Activated CD8-positive, alpha-beta memory T cell treated with anti-CD3 and anti-CD28 coated beads, Interleukin-2, amount 50 U/mL, for 1 hour (primary cell): Measurements from ENCODE around the gene PKMYT1.
"Not testable (repeated sequence)": the region's sequence is repeated elsewhere in the genome, so short reads cannot be mapped to it uniquely, and the experiment has no call there.

Experiments used
- DNase-seq: peaks from one replicate; pipeline ENCODE4 v3.0.0-alpha.2; 2020; ENCODE audit errors: extremely low read depth

Gene PKMYT1

GRCh38 chr16:2960183-2961010 is 19.8 kb downstream of the PKMYT1 start:
- DNase-seq: no peak

GRCh38 chr16:2959206-2959605 is 21.0 kb downstream of the PKMYT1 start:
- no peak for DNase-seq

GRCh38 chr16:2956579-2956956 is 23.7 kb downstream of the PKMYT1 start:
- no peak for DNase-seq

GRCh38 chr16:2955779-2956578 is 24.3 kb downstream of the PKMYT1 start:
- no peak for DNase-seq

- no peak for DNase-seq
Measured at GRCh38 chr16:2955438-2955778, 24.8 kb downstream of the PKMYT1 start.

GRCh38 chr16:2954656-2955381 is 25.4 kb downstream of the PKMYT1 start:
- DNase-seq: no peak

GRCh38 chr16:2953706-2954627 is 26.3 kb downstream of the PKMYT1 start:
- no peak for DNase-seq

- DNase-seq: no peak
Measured at GRCh38 chr16:2952679-2953078, 27.6 kb downstream of the PKMYT1 start.

- DNase-seq: no peak
Measured at GRCh38 chr16:2950773-2951172, 29.5 kb downstream of the PKMYT1 start.

- DNase-seq: no peak
Measured at GRCh38 chr16:2950353-2950724, 29.9 kb downstream of the PKMYT1 start.

GRCh38 chr16:2949705-2950352 is 30.4 kb downstream of the PKMYT1 start:
- no peak for DNase-seq

GRCh38 chr16:2948807-2949704 is 31.2 kb downstream of the PKMYT1 start:
- DNase-seq: no peak

GRCh38 chr16:2946649-2947048 is 33.6 kb downstream of the PKMYT1 start:
- no peak for DNase-seq

GRCh38 chr16:2943716-2944115 is 36.5 kb downstream of the PKMYT1 start:
- not testable (repeated sequence) for DNase-seq

GRCh38 chr16:2942045-2942444 is 38.2 kb downstream of the PKMYT1 start:
- no peak for DNase-seq

GRCh38 chr16:2939968-2940367 is 40.3 kb downstream of the PKMYT1 start:
- no peak for DNase-seq

GRCh38 chr16:2938206-2938605 is 42.0 kb downstream of the PKMYT1 start:
- DNase-seq: no peak

- no peak for DNase-seq
Measured at GRCh38 chr16:2937170-2937569, 43.1 kb downstream of the PKMYT1 start.

- no peak for DNase-seq
Measured at GRCh38 chr16:2936436-2937011, 43.7 kb downstream of the PKMYT1 start.

- DNase-seq: no peak
Measured at GRCh38 chr16:2934450-2934849, 45.8 kb downstream of the PKMYT1 start.
